ENCODE results near the gene DPP9.
"Not testable (repeated sequence)": the region's sequence is repeated elsewhere in the genome, so short reads cannot be mapped to it uniquely, and the experiment has no call there.

Gene DPP9

GRCh38 chr19:4694211-4694987 is 29.2 kb downstream of the DPP9 start:
- intact Hi-C loops (cut with DNase I) = no loop called here

GRCh38 chr19:4693471-4694121 is 30.0 kb downstream of the DPP9 start:
- DNase-seq = no peak
- intact Hi-C loops (cut with DNase I) = no loop called here

More at GRCh38 chr19:4694211-4694987, 29.2 kb downstream of the DPP9 start:
- DNase-seq = peak; percentile 14 to 87 (median 64)

- intact Hi-C loops (cut with DNase I) = no loop called here
- DNase-seq = no peak
Measured at GRCh38 chr19:4693078-4693350, 30.6 kb downstream of the DPP9 start.

GRCh38 chr19:4692251-4693077 is 31.2 kb downstream of the DPP9 start:
- DNase-seq = no peak
- intact Hi-C loops (cut with DNase I) = no loop called here

GRCh38 chr19:4691373-4691772 is 32.3 kb downstream of the DPP9 start:
- no peak for DNase-seq
- intact Hi-C loops (cut with DNase I) = no loop called here

- no peak for DNase-seq
- intact Hi-C loops (cut with DNase I) = no loop called here
Measured at GRCh38 chr19:4690361-4690760, 33.3 kb downstream of the DPP9 start.

- intact Hi-C loops (cut with DNase I) = no loop called here
- no peak for DNase-seq
Measured at GRCh38 chr19:4689403-4689802, 34.2 kb downstream of the DPP9 start.

- intact Hi-C loops (cut with DNase I) = no loop called here
- DNase-seq = no peak
Measured at GRCh38 chr19:4688587-4688986, 35.1 kb downstream of the DPP9 start.

GRCh38 chr19:4687396-4687795 is 36.2 kb downstream of the DPP9 start:
- intact Hi-C loops (cut with DNase I) = no loop called here

GRCh38 chr19:4686700-4687099 is 36.9 kb downstream of the DPP9 start:
- intact Hi-C loops (cut with DNase I) = no loop called here
- no peak for DNase-seq

More at GRCh38 chr19:4687396-4687795, 36.2 kb downstream of the DPP9 start:
- DNase-seq = no peak

GRCh38 chr19:4684312-4685095 is 39.1 kb downstream of the DPP9 start:
- intact Hi-C loops (cut with DNase I) = no loop called here
- peak in 8 of 42 donors; percentile 21 to 61 (median 41) for DNase-seq

- intact Hi-C loops (cut with DNase I) = no loop called here
Measured at GRCh38 chr19:4682417-4683200, 41.0 kb downstream of the DPP9 start.

GRCh38 chr19:4680021-4680420 is 43.6 kb downstream of the DPP9 start:
- intact Hi-C loops (cut with DNase I); DNase-seq: not testable (repeated sequence)

More at GRCh38 chr19:4682417-4683200, 41.0 kb downstream of the DPP9 start:
- no peak for DNase-seq

- DNase-seq = no peak
- intact Hi-C loops (cut with DNase I) = no loop called here
Measured at GRCh38 chr19:4678881-4679790, 44.5 kb downstream of the DPP9 start.

GRCh38 chr19:4676955-4677731 is 46.5 kb downstream of the DPP9 start:
- peak in 7 of 42 donors; percentile 11 to 36 (median 25) for DNase-seq
- intact Hi-C loops (cut with DNase I) = no loop called here

GRCh38 chr19:4675346-4675745 is 48.3 kb downstream of the DPP9 start:
- intact Hi-C loops (cut with DNase I) = no loop called here
- DNase-seq = no peak

- intact Hi-C loops (cut with DNase I) = no loop called here
Measured at GRCh38 chr19:4673726-4674125, 49.9 kb downstream of the DPP9 start.

More at GRCh38 chr19:4673726-4674125, 49.9 kb downstream of the DPP9 start:
- no peak for DNase-seq
